Astrocyte (in vitro differentiated cells and primary cell): Measurements from ENCODE around the gene GRK6. TPM values are rescaled to one million over a fixed set of nuclear protein-coding genes. Genes with fewer than 3 reads are reported as not detected.

Experiments used
- DNase-seq: peaks from one replicate; pipeline ENCODE4 v3.0.0-alpha.2; 2010; ENCODE audit warnings: low read depth
- FAIRE-seq: peaks from 2 replicates; lab custom pipeline; 2011; peaks lifted over from hg19 to GRCh38; lab: Jason Lieb, UNC
- H2AFZ ChIP-seq: 2 replicates; pipeline ENCODE4 v1.6.0; 2012; ENCODE audit warnings: low read depth, low read length, inconsistent platforms
- H3K27ac ChIP-seq: 2 replicates; pipeline ENCODE4 v1.5.1; 2011; ENCODE audit warnings: low read depth, low read length, inconsistent platforms
- H3K27me3 ChIP-seq: 2 replicates; pipeline ENCODE4 v1.6.0; 2011; ENCODE audit warnings: low read length, inconsistent platforms; ENCODE audit not compliant: insufficient read depth
- H3K36me3 ChIP-seq: 2 replicates; pipeline ENCODE4 v1.5.1; 2011; ENCODE audit warnings: low read length, inconsistent platforms; ENCODE audit not compliant: insufficient read depth
- H3K4me1 ChIP-seq: 2 replicates; pipeline ENCODE4 v1.5.1; 2011; ENCODE audit warnings: low read length, inconsistent platforms; ENCODE audit not compliant: insufficient read depth
- H3K4me2 ChIP-seq: 2 replicates; pipeline ENCODE4 v1.6.0; 2012; ENCODE audit warnings: low read length, inconsistent platforms
- H3K4me3 ChIP-seq: 2 replicates; pipeline ENCODE4 v1.5.1; 2011; ENCODE audit warnings: low read depth, mild to moderate bottlenecking, low read length, inconsistent platforms; ENCODE audit not compliant: insufficient read depth
- H3K79me2 ChIP-seq: 2 replicates; pipeline ENCODE4 v1.6.0; 2012; ENCODE audit warnings: mild to moderate bottlenecking, low read length, inconsistent platforms; ENCODE audit not compliant: insufficient read depth
- H3K9ac ChIP-seq: 2 replicates; pipeline ENCODE4 v1.6.0; 2012; ENCODE audit warnings: mild to moderate bottlenecking, low read length, inconsistent platforms
- H3K9me3 ChIP-seq: 2 replicates; pipeline ENCODE4 v1.5.1; 2012; ENCODE audit warnings: low read depth, mild to moderate bottlenecking, low read length, inconsistent platforms; ENCODE audit not compliant: insufficient read depth
- H4K20me1 ChIP-seq: 2 replicates; pipeline ENCODE4 v1.6.0; 2012; ENCODE audit warnings: low read length, inconsistent platforms; ENCODE audit not compliant: insufficient read depth
- H3K27ac Mint-ChIP-seq: one replicate; pipeline ENCODE4 v1.8.0; 2021; ENCODE audit warnings: mild to moderate bottlenecking, mixed read lengths; ENCODE audit not compliant: unreplicated experiment
- H3K27me3 Mint-ChIP-seq: one replicate; pipeline ENCODE4 v1.8.0; 2021; ENCODE audit warnings: low read depth, mixed read lengths; ENCODE audit not compliant: unreplicated experiment
- H3K36me3 Mint-ChIP-seq: one replicate; pipeline ENCODE4 v1.8.0; 2021; ENCODE audit warnings: low read depth, mixed read lengths; ENCODE audit not compliant: unreplicated experiment
- H3K4me1 Mint-ChIP-seq: one replicate; pipeline ENCODE4 v1.8.0; 2021; ENCODE audit warnings: low read depth, mixed read lengths; ENCODE audit not compliant: unreplicated experiment
- H3K4me3 Mint-ChIP-seq: one replicate; pipeline ENCODE4 v1.8.0; 2021; ENCODE audit warnings: mild to moderate bottlenecking, moderate library complexity, mixed read lengths; ENCODE audit not compliant: unreplicated experiment
- H3K9me3 Mint-ChIP-seq: one replicate; pipeline ENCODE4 v1.8.0; 2021; ENCODE audit warnings: mild to moderate bottlenecking, mixed read lengths; ENCODE audit not compliant: unreplicated experiment
- EZH2 ChIP-seq: IDR thresholded peaks from 2 replicates; pipeline ENCODE4 v1.6.1; 2012; ENCODE audit warnings: mild to moderate bottlenecking, low read length, inconsistent platforms; ENCODE audit not compliant: insufficient read depth
- total RNA-seq: library from RNA; stranded (reverse); gene quantifications from 2 replicates; pipeline ENCODE4 v1.2.1, GENCODE V29; 2021
- TF ChIP-seq, protein P1 (sequence below): IDR thresholded peaks from 2 replicates; pipeline ENCODE4 v1.5.1; 2011; ENCODE audit warnings: low read depth, mild to moderate bottlenecking, inconsistent platforms, low read length, moderate library complexity; ENCODE audit not compliant: insufficient read depth

Gene GRK6
- total RNA-seq, 1 donor from 2014 or later: 25.9 TPM

DNA sequence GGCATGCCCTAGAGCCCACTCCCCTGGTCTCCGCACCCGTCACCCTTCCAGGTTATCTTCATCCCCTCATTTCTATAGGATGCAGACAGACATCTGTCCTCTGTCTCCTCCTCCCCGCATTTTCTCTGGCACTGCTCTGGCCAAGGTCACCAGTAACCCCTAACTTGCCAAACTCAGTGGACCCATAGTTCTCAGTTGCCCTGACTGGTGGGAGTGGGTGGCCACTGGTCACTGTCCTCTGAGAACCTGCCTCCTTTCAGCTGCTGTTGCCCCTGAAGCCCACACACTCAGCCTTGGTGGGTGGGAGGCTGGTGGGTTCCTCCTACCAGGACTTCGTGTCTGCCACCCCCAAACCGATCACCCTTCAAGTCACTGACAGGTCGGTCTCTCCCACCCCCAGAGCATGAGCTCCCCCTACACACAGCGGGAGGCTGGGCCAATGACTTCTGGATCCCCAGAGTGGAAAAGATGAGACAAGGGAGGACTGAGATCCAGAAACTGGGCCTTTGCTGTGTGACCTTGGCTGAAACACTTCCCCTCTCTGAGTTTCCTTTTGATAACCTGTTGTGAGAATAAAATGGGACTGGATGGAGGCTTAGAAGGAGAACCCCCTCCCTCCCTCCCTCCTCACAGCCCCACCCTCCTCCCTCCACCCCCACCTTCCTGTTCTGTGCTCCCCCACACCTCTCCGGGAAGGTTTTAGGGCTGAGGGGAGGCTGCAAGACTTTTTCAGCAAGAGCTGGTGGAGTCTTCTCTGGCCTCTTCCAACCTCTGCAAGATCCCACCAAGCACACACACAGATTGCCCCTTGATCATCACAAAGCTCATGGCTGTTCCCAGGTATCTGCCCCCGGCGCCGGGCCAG lies 49.3 kb downstream of the GRK6 start:
- H3K27me3 Mint-ChIP-seq: no peaks in the 10 kb centered on the region
- Histone ChIP-seq H3K4me2 (no peak overlapping the region), H3K9me3 (no peaks in the 10 kb centered on the region), H4K20me1 (peaks cover 47% of the 10 kb centered on the region), H3K79me2 (peaks cover 22% of the 10 kb centered on the region), H3K9ac (no peak overlapping the region), H3K4me1 (peaks cover 43% of the 10 kb centered on the region), H3K4me3 (no peak overlapping the region), H2AFZ (no peak overlapping the region), H3K27me3 (no peaks in the 10 kb centered on the region), H3K36me3 (peaks cover under 1% of the 10 kb centered on the region), H3K27ac (no peak overlapping the region)
- no peak for TF ChIP-seq EZH2
- TF ChIP-seq, protein P1, sequence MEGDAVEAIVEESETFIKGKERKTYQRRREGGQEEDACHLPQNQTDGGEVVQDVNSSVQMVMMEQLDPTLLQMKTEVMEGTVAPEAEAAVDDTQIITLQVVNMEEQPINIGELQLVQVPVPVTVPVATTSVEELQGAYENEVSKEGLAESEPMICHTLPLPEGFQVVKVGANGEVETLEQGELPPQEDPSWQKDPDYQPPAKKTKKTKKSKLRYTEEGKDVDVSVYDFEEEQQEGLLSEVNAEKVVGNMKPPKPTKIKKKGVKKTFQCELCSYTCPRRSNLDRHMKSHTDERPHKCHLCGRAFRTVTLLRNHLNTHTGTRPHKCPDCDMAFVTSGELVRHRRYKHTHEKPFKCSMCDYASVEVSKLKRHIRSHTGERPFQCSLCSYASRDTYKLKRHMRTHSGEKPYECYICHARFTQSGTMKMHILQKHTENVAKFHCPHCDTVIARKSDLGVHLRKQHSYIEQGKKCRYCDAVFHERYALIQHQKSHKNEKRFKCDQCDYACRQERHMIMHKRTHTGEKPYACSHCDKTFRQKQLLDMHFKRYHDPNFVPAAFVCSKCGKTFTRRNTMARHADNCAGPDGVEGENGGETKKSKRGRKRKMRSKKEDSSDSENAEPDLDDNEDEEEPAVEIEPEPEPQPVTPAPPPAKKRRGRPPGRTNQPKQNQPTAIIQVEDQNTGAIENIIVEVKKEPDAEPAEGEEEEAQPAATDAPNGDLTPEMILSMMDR: no peak
- FAIRE-seq (no peak), DNase-seq (peak; percentile 34)
- peak overlapping the region; percentile 92 for H3K27ac Mint-ChIP-seq
- peaks cover 9% of the 10 kb centered on the region for H3K36me3 Mint-ChIP-seq
- H3K4me1 Mint-ChIP-seq: peaks cover 57% of the 10 kb centered on the region
- no peaks in the 10 kb centered on the region for H3K9me3 Mint-ChIP-seq
- H3K4me3 Mint-ChIP-seq: peak overlapping the region; percentile 9

- H3K36me3 Mint-ChIP-seq: peaks cover 6% of the 10 kb centered on the region
- no peak overlapping the region for H3K9ac ChIP-seq
- H3K27me3 Mint-ChIP-seq: no peaks in the 10 kb centered on the region
- peak; percentile 74 for DNase-seq
- TF ChIP-seq, protein P1: no peak
- no peak for TF ChIP-seq EZH2
- no peak overlapping the region for H3K4me3 Mint-ChIP-seq
- peaks cover 42% of the 10 kb centered on the region for H4K20me1 ChIP-seq
- no peaks in the 10 kb centered on the region for H3K9me3 ChIP-seq
- no peak overlapping the region for H2AFZ ChIP-seq
- H3K9me3 Mint-ChIP-seq: no peaks in the 10 kb centered on the region
- no peak overlapping the region for H3K4me2 ChIP-seq
- H3K27me3 ChIP-seq: no peaks in the 10 kb centered on the region
- H3K4me3 ChIP-seq: no peak overlapping the region
- peaks cover 49% of the 10 kb centered on the region for H3K4me1 Mint-ChIP-seq
- no peak for FAIRE-seq
- peaks cover 37% of the 10 kb centered on the region for H3K4me1 ChIP-seq
- H3K27ac Mint-ChIP-seq: peak overlapping the region; percentile 92
- peaks cover 14% of the 10 kb centered on the region for H3K79me2 ChIP-seq
- no peaks in the 10 kb centered on the region for H3K36me3 ChIP-seq
- H3K27ac ChIP-seq: no peak overlapping the region
Measured at GRCh38 chr5:177476531-177477233, 50.2 kb downstream of the GRK6 start.
